DMS53 treated with DMSO at 0.1 percent for 48 hours (cell line): ENCODE data around the gene DOP1A.

Experiments used
- DNase-seq: peaks from one replicate; lab custom pipeline; 2025; ENCODE audit not compliant: unreplicated experiment; lab: John Stamatoyannopoulos, UW

DOP1A gene

GRCh38 chr6:83073615-83074014, 6.1 kb downstream of the DOP1A start:
- DNase-seq: no peak

DNA sequence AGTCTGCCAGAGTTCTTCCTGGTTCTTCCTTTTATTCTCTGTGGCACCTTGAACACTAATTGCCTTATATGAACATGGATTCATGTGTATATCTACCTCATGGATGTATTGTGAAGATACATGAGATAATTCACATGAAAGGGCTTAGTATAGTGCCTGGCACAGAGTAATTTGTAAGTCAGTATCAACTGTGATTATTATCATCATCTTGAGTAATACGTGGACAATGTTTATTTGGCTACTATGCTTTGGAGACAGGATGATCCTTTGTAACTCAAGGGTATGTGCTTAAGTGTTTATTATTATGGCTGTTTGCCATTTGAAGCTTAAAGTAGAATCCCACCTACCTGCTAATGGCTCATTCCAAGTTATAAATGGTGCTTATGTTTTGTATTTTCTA, 16.0 kb downstream of the DOP1A start:
- no peak for DNase-seq

DNA sequence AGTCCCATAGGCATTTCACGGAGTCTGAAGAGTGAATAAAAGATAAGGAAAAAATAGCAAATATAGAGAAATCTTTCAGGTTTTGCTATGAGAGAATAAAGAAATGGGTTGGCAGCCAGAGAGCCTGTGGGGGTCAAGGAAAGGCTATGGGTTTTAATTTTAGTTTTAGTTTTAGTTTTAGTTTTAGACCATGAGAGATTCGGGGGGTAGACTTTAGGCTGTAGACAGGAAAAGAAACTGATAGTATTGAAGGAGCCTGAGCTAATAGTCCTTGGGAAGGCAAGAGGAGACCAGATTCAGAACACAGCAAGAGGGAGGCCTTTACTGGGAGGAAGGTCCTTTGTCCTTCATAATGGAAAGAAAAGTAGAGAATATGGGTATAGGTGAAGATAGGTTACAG, 19.3 kb downstream of the DOP1A start:
- DNase-seq: no peak

GRCh38 chr6:83092756-83093399, 25.4 kb downstream of the DOP1A start:
- no peak for DNase-seq

GRCh38 chr6:83096791-83097190, 29.3 kb downstream of the DOP1A start:
- no peak for DNase-seq

- no peak for DNase-seq
Measured at GRCh38 chr6:83097204-83097603, 29.7 kb downstream of the DOP1A start.

GRCh38 chr6:83097675-83098074, 30.2 kb downstream of the DOP1A start:
- DNase-seq: no peak

GRCh38 chr6:83098589-83098988, 31.1 kb downstream of the DOP1A start:
- DNase-seq: no peak

GRCh38 chr6:83108378-83108777, 40.9 kb downstream of the DOP1A start:
- no peak for DNase-seq

- DNase-seq: no peak
Measured at GRCh38 chr6:83113258-83113657, 45.8 kb downstream of the DOP1A start.

DNA sequence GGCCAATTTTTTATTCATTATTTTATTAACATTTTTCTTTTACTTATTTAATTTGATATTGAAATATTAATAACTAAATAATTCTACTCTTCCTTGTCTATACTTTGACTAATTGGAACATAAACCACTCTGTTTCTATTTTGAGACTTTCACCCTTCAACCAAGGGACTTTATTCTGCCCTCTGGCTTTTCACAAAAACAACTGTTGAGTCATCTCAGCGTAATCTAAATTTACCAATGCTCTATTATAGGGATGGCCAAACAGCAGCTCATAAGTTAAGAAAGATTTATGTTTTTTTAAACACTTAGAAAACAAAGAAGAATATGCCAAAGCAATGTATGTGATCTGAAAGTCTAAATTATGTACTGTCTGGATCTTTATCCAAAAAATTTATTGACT, 46.7 kb downstream of the DOP1A start:
- no peak for DNase-seq

- DNase-seq: no peak
Measured at GRCh38 chr6:83117802-83118201, 50.3 kb downstream of the DOP1A start.

GRCh38 chr6:83119742-83120300, 52.4 kb downstream of the DOP1A start:
- DNase-seq: no peak

DNA sequence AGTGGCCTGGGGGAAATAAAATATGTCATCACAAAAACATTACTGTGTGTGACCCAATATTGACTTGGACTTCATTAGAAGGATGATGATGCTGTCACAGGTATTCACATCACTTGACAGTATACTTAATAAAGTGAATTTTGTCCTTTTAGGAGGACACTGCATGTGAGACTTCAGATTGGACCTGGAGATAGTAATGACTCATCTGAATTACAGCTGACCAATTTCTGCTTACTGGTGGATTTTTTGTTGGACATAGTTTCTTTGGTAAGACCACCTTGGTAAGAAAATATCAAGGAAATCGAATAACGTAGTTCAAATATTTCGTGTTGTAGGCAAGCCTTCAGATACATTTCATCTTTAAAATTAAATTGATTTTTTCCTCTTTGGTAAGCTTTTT, 57.1 kb downstream of the DOP1A start:
- DNase-seq: no peak

GRCh38 chr6:83125425-83125824, 58.0 kb downstream of the DOP1A start:
- no peak for DNase-seq

- no peak for DNase-seq
Measured at GRCh38 chr6:83126223-83126622, 58.8 kb downstream of the DOP1A start.

- no peak for DNase-seq
Measured at GRCh38 chr6:83126807-83127206, 59.3 kb downstream of the DOP1A start.

- no peak for DNase-seq
Measured at GRCh38 chr6:83127258-83127657, 59.8 kb downstream of the DOP1A start.

GRCh38 chr6:83127976-83128375, 60.5 kb downstream of the DOP1A start:
- no peak for DNase-seq

DNA sequence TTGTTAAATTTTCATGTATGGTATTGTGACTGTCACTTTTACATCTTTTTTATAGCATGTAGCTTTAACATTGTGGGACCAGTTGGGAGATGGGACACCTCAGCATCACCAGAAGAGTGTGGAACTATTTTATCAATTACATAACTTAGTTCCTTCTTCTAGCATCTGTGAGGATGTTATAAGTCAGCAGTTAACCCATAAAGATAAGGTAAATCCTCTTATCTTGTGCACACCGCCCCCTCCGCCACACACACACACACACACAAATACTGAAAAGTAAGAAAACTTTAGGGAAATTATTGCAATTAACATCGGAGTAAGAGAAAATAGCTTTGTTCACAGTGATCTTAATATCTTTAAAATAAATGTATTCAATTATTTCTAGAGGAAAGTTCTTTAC, 64.7 kb downstream of the DOP1A start:
- no peak for DNase-seq

- no peak for DNase-seq
Measured at GRCh38 chr6:83138118-83138722, 70.7 kb downstream of the DOP1A start.

GRCh38 chr6:83138758-83139157, 71.3 kb downstream of the DOP1A start:
- DNase-seq: no peak

DNA sequence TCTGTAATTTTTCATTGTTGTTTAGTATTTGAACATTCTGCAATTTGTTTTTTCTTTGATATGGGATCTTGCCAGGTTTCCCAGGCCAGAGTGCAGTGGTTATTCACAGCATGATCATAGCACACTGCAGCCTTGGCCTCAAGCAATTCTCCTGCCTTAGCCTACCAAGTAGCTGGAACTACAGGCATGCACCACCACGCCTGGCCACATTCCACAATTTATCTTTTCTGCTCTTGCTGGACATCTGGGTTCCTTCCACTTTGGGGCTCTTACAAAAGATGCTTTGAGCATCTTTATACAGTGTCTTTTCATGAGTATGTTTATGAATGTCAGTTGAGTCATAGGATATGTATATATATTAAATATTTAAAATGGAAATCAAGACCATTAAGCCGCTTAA, 83.6 kb downstream of the DOP1A start:
- DNase-seq: no peak
